ENCODE data around the gene DSCAML1.

Gene DSCAML1

GRCh38 chr11:117583063-117583801 is 213.8 kb downstream of the DSCAML1 start:
- no peak for DNase-seq (ENCODE audit: low read depth in 3 of 3)

- no peak for DNase-seq (ENCODE audit: low read depth in 3 of 3)
Measured at GRCh38 chr11:117582433-117582832, 214.6 kb downstream of the DSCAML1 start.

GRCh38 chr11:117580866-117581265 is 216.2 kb downstream of the DSCAML1 start:
- no peak for DNase-seq (ENCODE audit: low read depth in 3 of 3)

DNA sequence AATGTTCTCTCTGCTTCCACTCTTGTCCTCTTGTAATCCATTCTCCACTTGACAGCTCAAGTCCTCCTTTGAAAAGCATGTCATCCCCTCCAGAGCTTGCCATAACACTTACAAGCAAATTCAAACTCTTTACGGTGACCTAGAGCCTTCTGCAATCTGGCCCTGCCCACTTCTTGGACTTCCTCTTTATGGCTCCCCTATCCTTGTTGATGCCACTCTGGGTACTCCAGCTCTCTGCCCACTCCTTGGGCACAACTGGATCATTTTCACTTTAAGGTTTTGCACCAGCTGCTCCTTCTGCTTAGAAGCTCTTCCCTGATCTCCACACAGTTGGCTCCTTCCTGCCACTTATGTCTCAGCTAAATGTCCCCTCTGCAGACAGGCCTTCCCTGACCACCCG is 217.9 kb downstream of the DSCAML1 start:
- DNase-seq (ENCODE audit: low read depth in 3 of 3), result no peak

DNA sequence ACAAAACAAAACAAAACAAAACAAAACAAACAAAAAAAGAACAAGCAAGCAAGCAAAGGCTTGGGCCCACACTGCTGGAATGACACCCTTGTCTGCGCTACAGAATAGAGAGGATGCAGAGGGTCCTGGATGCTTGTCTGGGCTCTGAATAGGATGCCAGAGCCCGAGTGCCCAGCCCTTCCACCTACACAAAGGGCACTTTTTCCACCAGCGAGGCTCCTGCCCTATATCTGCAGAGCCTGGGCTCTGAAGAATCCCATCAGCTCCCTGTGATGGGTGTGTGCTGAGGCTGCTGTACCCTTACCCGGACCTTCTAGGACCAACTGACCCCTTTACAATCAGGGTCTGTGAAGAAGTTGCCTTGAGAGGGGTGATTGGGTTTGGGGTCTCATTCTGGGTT is 221.2 kb downstream of the DSCAML1 start:
- DNase-seq (ENCODE audit: low read depth in 3 of 3), result no peak

DNA sequence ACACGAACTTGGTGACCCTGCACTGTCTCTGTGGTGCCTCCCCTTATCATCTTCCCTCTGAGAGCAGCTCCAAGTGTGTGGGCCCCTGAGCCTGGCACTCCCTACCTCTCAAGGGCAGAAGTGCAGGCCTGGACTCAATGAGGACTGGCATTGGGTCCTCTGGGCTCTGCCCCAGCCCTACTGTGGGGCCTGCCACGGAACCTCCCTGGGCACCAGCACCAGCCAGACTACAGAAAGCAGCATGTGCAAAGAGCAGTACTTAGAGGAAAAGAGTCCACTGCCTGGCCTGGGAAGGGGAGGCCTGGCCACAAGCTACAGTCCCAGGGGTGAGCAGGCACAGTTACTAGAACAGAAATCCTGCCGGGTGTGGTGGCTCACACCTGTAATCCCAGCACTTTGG is 222.5 kb downstream of the DSCAML1 start:
- DNase-seq (ENCODE audit: low read depth in 3 of 3), result no peak

DNA sequence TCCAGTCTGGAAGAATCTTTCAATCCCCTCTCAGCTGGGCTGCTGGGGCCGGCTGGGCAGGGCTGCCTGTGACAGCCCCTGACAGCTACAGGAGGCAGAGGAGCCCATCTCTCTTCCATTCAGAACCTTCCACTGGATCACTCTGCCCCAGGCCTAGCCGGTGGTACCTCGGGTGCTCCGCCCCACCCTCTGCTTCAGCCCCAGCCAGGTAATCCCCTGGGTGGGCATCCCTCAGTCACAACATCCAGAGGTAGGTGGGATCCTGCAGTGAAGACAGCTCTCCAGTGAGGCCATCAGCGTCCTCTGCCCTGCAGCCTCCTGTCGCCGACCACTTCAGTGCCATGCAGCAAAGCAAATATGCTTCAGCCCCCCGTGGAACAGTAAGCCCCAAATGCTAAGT is 223.7 kb downstream of the DSCAML1 start:
- DNase-seq (ENCODE audit: low read depth in 3 of 3), result no peak

GRCh38 chr11:117572671-117573070 is 224.3 kb downstream of the DSCAML1 start:
- DNase-seq (ENCODE audit: low read depth in 3 of 3), result no peak

GRCh38 chr11:117572129-117572528 is 224.9 kb downstream of the DSCAML1 start:
- no peak for DNase-seq (ENCODE audit: low read depth in 3 of 3)

DNA sequence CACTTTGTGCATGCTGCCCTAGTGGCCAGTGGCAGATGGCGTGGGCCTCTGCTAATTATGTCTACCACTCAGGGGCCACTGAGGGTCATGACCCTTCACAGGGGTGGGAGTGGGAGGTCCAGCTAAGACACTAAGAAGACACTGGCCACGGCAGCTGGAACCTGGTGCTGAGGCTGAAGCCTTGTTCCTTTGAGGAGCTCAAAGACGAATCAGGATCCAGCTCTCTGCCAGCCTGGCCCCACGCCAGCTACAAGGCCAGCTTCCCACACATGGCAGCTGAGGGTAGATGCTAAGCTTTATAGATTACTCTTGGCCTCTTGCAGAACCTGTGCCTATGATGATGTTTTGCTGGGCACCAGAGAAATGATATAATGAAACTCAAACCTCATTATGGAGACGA is 226.3 kb downstream of the DSCAML1 start:
- DNase-seq (ENCODE audit: low read depth in 3 of 3), result no peak

DNA sequence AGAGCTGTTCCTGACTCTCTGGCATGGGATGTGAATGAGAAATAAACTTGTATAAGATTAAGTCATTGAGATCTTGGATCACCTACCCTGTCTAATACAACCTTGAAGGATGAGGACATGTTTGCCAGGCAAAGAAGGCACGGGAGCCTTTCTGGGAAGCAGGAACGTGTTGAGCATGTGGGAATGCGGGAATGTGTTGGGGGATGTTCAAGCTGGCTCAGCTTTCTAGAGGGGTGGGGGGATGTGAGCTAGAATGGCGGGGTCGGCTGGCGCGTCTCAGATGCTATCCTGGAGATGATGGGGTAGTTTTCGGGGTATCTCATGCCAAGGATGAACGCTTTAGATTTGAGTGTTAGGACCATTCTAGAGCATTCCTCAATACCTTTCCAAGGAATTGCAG is 227.1 kb downstream of the DSCAML1 start:
- DNase-seq (ENCODE audit: low read depth in 3 of 3), result no peak

- DNase-seq (ENCODE audit: low read depth in 3 of 3), result no peak
Measured at GRCh38 chr11:117565709-117566108, 231.3 kb downstream of the DSCAML1 start.

DNA sequence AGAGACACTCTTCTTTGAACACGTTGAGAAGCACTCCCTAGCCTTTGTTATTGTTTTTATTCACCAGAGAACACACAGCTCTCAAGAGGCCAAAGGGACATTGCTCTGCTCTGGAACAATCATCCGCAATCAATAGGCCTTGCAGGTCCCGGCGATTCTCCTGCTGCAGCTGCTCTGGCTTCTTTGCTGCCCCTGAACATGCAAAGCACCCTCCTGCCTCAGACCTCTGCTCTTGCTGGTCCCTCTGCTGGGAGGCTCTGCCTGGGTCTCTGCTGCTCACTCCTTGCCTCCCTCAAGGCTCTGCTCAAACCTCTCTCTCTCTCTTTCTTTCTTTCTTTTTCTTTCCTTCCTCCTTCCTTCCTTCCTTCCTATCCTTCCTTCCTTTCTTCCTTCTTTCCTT is 232.7 kb downstream of the DSCAML1 start:
- no peak for DNase-seq (ENCODE audit: low read depth in 3 of 3)

DNA sequence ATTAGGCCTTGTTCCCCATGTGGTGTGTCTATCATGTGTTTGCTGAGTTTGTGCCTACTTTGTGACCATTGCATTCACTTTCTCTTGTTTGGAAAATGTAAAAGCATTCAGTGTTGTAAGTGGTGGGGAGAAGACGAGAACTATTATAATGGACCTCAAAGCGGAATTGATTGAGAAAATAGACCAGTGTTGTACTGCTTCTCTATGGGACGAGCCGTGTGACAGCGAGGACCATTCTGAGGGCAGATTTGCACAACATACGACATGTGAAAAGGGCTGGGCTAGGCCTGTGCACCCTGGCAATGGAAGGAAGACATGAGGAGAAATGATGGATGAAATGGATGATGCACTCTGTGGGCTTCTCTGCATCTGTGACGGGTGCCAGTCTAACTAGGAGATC is 233.5 kb downstream of the DSCAML1 start:
- DNase-seq (ENCODE audit: low read depth in 3 of 3), result no peak

DNA sequence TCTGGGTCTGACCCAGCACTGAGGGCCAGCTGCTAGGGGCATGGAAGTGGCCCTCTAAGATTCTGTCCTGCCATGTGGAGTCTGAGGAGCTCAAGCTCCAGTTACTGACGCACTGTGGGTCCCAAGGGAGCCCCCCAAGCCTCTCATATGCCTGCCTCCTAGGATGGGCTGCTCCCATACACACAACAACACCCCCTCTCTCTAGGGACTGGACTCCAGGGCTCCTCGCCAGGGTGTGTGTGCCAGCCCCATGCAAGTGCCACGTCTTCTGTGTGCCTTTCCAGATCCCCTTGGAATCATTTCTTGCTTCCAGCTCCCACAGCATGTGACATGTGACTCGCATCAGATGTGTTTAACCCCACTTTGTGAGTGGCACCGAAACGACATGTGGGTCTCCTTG is 234.9 kb downstream of the DSCAML1 start:
- no peak for DNase-seq (ENCODE audit: low read depth in 3 of 3)

- no peak for DNase-seq (ENCODE audit: low read depth in 3 of 3)
Measured at GRCh38 chr11:117560780-117561530, 236.1 kb downstream of the DSCAML1 start.

DNA sequence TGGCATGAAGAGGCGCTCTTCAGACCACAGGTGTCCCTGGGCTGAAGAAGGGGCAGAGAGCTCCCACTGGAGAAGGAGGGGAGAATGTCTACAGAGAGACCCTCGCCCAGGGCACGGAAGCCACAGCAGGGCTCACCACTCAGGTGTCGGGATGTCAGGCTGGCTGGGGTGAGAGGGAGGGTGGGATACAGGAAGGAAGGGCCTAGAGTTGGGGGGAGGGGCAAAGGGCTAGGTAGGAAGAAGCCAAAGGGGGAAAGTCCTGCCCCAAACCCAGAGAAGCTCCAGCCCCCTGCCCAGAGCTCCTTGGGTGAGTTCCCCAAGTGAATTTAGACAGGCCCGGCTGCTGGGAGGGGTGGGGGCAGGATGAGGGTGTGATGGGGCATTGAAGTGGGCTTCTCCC is 237.3 kb downstream of the DSCAML1 start:
- DNase-seq (ENCODE audit: low read depth in 3 of 3), result no peak

GRCh38 chr11:117557361-117557760 is 239.7 kb downstream of the DSCAML1 start:
- DNase-seq (ENCODE audit: low read depth in 3 of 3), result no peak

DNA sequence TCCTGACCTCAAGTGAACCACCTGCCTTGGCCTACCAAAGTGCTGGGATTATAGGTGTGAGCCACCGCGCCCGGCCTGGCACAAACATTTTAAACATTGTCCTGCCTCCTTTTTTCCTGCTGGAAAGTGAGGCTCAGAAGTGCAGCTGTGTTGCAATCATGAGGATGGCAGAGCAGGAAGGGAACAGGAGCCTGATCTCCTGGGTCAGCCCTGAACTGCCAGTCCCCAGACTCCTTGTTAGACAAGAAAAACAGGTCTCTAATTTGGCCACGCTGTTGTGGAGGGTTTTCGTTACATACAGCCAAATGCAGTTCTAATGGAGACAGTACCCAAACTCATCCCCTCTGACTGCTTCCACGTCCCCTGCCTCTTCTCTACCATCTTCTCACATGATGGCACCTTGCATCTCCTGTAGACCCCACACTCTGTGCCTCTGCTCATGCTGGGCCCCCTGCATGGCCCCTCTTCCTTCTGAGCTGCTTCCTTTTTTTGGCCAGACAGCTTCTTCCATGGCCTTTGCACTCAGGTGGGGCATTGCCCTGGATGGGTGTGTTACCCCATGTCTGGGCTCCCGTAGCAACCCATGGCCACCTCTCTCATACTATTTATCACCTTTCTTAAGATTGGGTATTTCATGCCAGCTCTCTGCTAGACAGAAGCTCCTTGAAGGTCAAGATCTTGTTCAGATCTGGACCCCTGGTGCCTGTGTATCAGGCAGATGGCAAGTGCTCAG is 242.2 kb downstream of the DSCAML1 start:
- no peak for DNase-seq (ENCODE audit: low read depth in 3 of 3)

DNA sequence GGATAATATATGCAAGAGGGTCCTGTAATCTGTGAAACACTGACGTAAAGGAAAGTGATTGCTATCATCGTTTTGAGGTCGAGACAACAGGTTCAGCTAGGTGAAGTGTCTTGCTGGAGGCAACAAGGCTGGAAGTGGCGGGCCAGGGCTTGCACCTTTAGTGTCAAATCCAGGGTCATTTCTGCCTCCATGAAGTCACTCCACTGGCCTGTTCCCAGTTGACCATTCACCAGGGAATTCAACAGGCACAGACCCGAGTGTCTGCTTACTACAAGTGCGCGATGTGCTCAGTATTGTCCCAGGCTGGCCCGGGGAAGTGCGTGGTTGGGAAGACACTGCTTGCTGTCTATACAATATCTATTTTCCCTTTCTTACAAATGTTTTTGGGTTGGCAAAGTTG is 244.4 kb downstream of the DSCAML1 start:
- no peak for DNase-seq (ENCODE audit: low read depth in 3 of 3)

DNA sequence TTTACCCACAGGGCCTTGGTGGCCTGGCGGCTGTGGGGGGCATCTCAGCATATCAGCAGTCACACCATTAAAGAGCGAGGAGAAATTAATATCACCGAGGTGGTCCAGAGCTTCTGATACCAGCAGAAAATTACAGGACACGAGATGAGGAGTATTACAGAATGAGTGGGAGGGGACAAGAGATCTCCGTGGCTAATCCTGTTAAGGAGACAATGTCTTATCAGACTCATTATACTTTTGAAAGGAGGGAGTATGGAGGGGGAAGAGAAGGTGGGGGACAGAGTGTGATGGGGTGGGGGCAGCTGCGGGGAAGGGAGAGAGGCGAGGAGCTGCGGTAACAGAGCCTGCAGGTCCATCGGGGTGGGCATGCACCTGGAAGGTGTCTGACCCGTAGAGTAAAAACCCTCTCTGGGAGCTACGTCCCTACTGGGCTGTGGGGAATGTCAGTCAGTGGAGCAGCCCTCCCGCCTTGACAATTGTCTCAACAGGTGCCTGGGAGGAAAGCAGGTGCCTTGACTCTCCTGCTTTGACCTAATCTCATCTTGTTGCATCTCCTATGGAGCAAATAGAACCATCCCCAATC is 245.2 kb downstream of the DSCAML1 start:
- DNase-seq (ENCODE audit: low read depth in 3 of 3), result no peak

GRCh38 chr11:117550466-117550865 is 246.6 kb downstream of the DSCAML1 start:
- no peak for DNase-seq (ENCODE audit: low read depth in 3 of 3)

Measured in stimulated activated CD4-positive, alpha-beta T cell treated with anti-CD3 and anti-CD28 coated beads, TNF-alpha, amount 100 ng/mL, for 48 hours (primary cell).